ENCODE results near the gene GAREM1. TPM values are rescaled to one million over a fixed set of nuclear protein-coding genes. Genes with fewer than 3 reads are reported as not detected.
"Not testable (repeated sequence)": the region's sequence is repeated elsewhere in the genome, so short reads cannot be mapped to it uniquely, and the experiment has no call there.

The GAREM1 gene
- 10.0 and 14.1 TPM in 2 replicates for total RNA-seq

GRCh38 chr18:32470714-32471633 lies at the start of gene GAREM1:
Gene GAREM1 (minus strand): TSS chr18:32470882. CDS start chr18:32470428, 454 bp downstream.
- Histone ChIP-seq H3K36me3 (ENCODE audit: control insufficient read depth, insufficient read depth, low read length) (no peaks in the 10 kb centered on the region), H3K4me3 (ENCODE audit: low read depth, low read length) (peak within 1 kb of the TSS; percentile 81), H3K27me3 (ENCODE audit: control insufficient read depth, insufficient read depth, low read length) (no peaks in the 10 kb centered on the region)
- TF ChIP-seq CTCF (IDR thresholded peaks at IDR 0.05; ENCODE audit: insufficient read depth, low read length, severe bottlenecking), result peak; percentile 82
- FAIRE-seq, result no peak
- peak; percentile 92 for DNase-seq (ENCODE audit: low read depth)

GRCh38 chr18:32511147-32511546 lies 40.5 kb upstream of the GAREM1 start:
- no peaks in the 10 kb centered on the region for H3K27me3 ChIP-seq (ENCODE audit: control insufficient read depth, insufficient read depth, low read length)
- DNase-seq (ENCODE audit: low read depth) (no peak), FAIRE-seq (no peak)
- H3K4me3 ChIP-seq (ENCODE audit: low read depth, low read length), result no peak overlapping the region
- no peak for TF ChIP-seq CTCF (IDR thresholded peaks at IDR 0.05; ENCODE audit: insufficient read depth, low read length, severe bottlenecking)
- no peaks in the 10 kb centered on the region for H3K36me3 ChIP-seq (ENCODE audit: control insufficient read depth, insufficient read depth, low read length)

GRCh38 chr18:32509111-32509510 lies 38.4 kb upstream of the GAREM1 start:
- H3K36me3 ChIP-seq (ENCODE audit: control insufficient read depth, insufficient read depth, low read length), result no peaks in the 10 kb centered on the region
- no peak overlapping the region for H3K4me3 ChIP-seq (ENCODE audit: low read depth, low read length)
- TF ChIP-seq CTCF (IDR thresholded peaks at IDR 0.05; ENCODE audit: insufficient read depth, low read length, severe bottlenecking), result no peak
- FAIRE-seq, result no peak
- H3K27me3 ChIP-seq (ENCODE audit: control insufficient read depth, insufficient read depth, low read length), result no peaks in the 10 kb centered on the region
- no peak for DNase-seq (ENCODE audit: low read depth)

DNA sequence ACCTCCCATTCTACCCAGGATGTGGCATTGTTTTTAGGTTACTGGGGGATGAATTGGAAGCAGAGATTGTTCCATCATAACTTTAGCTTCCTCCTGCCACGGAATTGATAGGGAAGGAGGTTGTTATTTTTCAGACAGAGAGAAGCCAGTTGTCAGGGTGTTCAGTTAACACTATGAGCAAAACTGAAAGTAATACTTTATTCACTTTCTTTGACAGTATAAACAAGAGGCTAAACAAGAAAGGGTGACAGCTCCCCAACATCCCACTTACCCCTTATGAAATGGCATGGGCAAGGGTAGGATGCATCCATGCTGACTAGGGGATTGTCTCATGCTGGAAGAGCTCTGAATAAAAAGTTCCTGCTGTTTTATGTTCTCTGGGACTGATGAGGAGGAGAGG lies 36.4 kb upstream of the GAREM1 start:
- no peak overlapping the region for H3K4me3 ChIP-seq (ENCODE audit: low read depth, low read length)
- FAIRE-seq, result no peak

GRCh38 chr18:32502014-32502413 lies 31.3 kb upstream of the GAREM1 start:
- no peak for FAIRE-seq
- DNase-seq (ENCODE audit: low read depth), result peak; percentile 29
- TF ChIP-seq CTCF (IDR thresholded peaks at IDR 0.05; ENCODE audit: insufficient read depth, low read length, severe bottlenecking), result no peak

More for the DNA sequence above, 36.4 kb upstream of the GAREM1 start:
- DNase-seq (ENCODE audit: low read depth), result no peak
- H3K27me3 ChIP-seq (ENCODE audit: control insufficient read depth, insufficient read depth, low read length), result no peaks in the 10 kb centered on the region
- H3K36me3 ChIP-seq (ENCODE audit: control insufficient read depth, insufficient read depth, low read length), result no peaks in the 10 kb centered on the region
- no peak for TF ChIP-seq CTCF (IDR thresholded peaks at IDR 0.05; ENCODE audit: insufficient read depth, low read length, severe bottlenecking)

DNA sequence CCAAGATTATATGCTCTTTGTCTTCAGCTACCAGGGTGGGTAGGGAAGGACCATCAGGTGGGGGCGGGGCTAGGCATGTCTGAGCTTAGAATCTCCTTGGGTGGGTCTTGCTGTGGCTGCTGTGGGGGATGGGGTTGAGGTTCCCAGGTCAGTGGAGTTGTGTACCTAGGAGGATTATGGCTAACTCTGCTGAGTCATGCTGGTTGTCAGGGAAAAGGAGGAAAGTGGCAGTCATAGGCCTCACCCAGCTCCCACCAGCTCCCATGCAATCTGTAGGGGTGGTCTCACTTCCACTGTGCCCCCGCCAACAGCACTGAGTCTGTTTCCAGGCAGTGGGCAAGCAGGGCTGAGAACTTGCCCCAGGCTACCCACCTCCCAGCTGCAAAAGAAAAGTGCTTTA lies 30.6 kb upstream of the GAREM1 start:
- not testable (repeated sequence) for H3K27me3 ChIP-seq (ENCODE audit: control insufficient read depth, insufficient read depth, low read length); H3K36me3 ChIP-seq (ENCODE audit: control insufficient read depth, insufficient read depth, low read length); FAIRE-seq; H3K4me3 ChIP-seq (ENCODE audit: low read depth, low read length)
- peak; percentile 45 for DNase-seq (ENCODE audit: low read depth)

More at GRCh38 chr18:32502014-32502413, 31.3 kb upstream of the GAREM1 start:
- Histone ChIP-seq H3K27me3 (ENCODE audit: control insufficient read depth, insufficient read depth, low read length) (no peaks in the 10 kb centered on the region), H3K4me3 (ENCODE audit: low read depth, low read length) (no peak overlapping the region), H3K36me3 (ENCODE audit: control insufficient read depth, insufficient read depth, low read length) (no peaks in the 10 kb centered on the region)
